Endothelial cell (in vitro differentiated cells): ENCODE data around the gene CRX. TPM values are rescaled to one million over a fixed set of nuclear protein-coding genes. Genes with fewer than 3 reads are reported as not detected.
"Not testable (repeated sequence)": the region's sequence is repeated elsewhere in the genome, so short reads cannot be mapped to it uniquely, and the experiment has no call there.

ENCODE experiments used
- DNase-seq: peaks from one replicate; pipeline ENCODE4 v3.0.0; 2021; ENCODE audit warnings: low spot score
- H3K27ac Mint-ChIP-seq: one replicate; pipeline ENCODE4 v1.8.0; 2021; ENCODE audit warnings: mixed read lengths, inconsistent platforms; ENCODE audit not compliant: unreplicated experiment
- H3K27me3 Mint-ChIP-seq: one replicate; pipeline ENCODE4 v1.8.0; 2021; ENCODE audit warnings: mild to moderate bottlenecking, moderate library complexity, mixed read lengths, inconsistent platforms; ENCODE audit not compliant: unreplicated experiment
- H3K36me3 Mint-ChIP-seq: one replicate; pipeline ENCODE4 v1.8.0; 2021; ENCODE audit warnings: mild to moderate bottlenecking, low read depth, mixed read lengths, inconsistent platforms; ENCODE audit not compliant: unreplicated experiment
- H3K4me1 Mint-ChIP-seq: one replicate; pipeline ENCODE4 v1.8.0; 2021; ENCODE audit warnings: mild to moderate bottlenecking, mixed read lengths, inconsistent platforms; ENCODE audit not compliant: unreplicated experiment
- H3K4me3 Mint-ChIP-seq: one replicate; pipeline ENCODE4 v1.8.0; 2021; ENCODE audit warnings: mild to moderate bottlenecking, mixed read lengths, inconsistent platforms; ENCODE audit not compliant: unreplicated experiment
- H3K9me3 Mint-ChIP-seq: one replicate; pipeline ENCODE4 v1.8.0; 2021; ENCODE audit warnings: mixed read lengths, inconsistent platforms; ENCODE audit not compliant: unreplicated experiment
- long read RNA-seq: library from polyadenylated mRNA; unstranded; transcript quantifications from one replicate; pipeline ENCODE4 v2.0.0, GENCODE V29; 2020; ENCODE audit not compliant: unreplicated experiment
- total RNA-seq: library from RNA; stranded (reverse); fragmentation: NEBNext Ultra II Directional; extraction: Animal tissue kit (Norgen Biotek cat#: 25700); gene quantifications from one replicate; pipeline ENCODE4 v1.2.1, GENCODE V29; 2021; ENCODE audit not compliant: unreplicated experiment
- TF ChIP-seq, protein P1 (sequence below): fragments of 200-600 bp; sonication (generic); IDR thresholded peaks from one replicate; pipeline ENCODE4 v1.5.0; 2021; ENCODE audit warnings: antibody characterized with exemption; ENCODE audit not compliant: unreplicated experiment

The CRX gene
- not detected for total RNA-seq
- long read RNA-seq = 0 reads

DNA sequence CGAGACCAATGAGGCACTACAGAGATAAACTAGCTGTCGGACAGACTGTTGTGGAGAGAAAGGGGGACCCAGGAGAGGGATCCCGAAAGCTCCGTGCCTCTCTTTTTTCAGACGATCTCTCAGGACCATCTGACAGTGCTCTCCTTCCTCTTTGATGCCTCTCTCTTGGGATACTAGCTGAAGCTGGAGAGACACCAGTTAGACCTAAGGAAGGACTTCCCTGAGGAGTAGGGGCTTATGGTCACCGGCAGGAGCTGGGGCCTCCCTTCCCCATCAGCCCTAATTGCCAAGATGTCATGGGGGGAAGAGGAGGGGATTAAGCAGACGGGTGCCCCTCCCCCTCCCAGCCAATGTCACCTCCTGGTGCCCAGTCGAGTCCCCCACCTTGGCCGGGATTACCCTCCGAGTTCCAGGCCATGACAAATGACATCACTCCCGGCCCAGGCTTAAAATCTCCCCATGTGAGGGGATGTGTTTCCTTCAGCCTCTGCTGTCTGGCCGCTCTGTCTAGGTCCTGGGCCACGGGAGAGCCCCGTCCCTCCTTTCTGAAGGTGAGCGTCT lies at the start of gene CRX:
CRX (plus strand) TSS at position 478 of the 561 bp plus-strand sequence. CDS start 12,507 bp downstream, outside the sequence.
- Mint-ChIP-seq H3K27ac (no peak within 1 kb of the TSS), H3K4me3 (no peak within 1 kb of the TSS), H3K36me3 (no peaks in the 10 kb centered on the region), H3K9me3 (no peaks in the 10 kb centered on the region), H3K4me1 (no peaks in the 10 kb centered on the region), H3K27me3 (peaks cover 18% of the 10 kb centered on the region)
- TF ChIP-seq, protein P1, sequence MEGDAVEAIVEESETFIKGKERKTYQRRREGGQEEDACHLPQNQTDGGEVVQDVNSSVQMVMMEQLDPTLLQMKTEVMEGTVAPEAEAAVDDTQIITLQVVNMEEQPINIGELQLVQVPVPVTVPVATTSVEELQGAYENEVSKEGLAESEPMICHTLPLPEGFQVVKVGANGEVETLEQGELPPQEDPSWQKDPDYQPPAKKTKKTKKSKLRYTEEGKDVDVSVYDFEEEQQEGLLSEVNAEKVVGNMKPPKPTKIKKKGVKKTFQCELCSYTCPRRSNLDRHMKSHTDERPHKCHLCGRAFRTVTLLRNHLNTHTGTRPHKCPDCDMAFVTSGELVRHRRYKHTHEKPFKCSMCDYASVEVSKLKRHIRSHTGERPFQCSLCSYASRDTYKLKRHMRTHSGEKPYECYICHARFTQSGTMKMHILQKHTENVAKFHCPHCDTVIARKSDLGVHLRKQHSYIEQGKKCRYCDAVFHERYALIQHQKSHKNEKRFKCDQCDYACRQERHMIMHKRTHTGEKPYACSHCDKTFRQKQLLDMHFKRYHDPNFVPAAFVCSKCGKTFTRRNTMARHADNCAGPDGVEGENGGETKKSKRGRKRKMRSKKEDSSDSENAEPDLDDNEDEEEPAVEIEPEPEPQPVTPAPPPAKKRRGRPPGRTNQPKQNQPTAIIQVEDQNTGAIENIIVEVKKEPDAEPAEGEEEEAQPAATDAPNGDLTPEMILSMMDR = no peak
- DNase-seq = no peak

DNA sequence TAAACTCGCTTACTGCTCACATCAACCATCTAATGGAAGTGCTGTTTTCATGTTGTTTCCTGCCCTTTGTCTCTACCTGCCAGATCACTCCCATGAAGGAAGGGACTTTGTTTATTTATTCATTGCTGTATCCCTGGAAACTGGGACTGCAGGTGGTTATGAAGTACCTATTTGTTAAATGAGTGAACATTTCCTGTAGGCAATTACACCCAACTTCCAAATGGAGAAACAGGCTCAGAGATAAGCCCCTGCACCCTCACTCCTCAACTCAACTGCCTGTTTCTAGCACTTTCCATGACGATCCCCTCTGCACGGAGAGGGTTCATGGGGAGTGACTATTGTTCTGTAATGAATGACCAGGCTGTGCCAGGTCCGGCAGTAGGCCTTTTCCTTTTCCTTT lies 45.2 kb upstream of the CRX start:
- peak; percentile 61 for DNase-seq
- H3K27me3 Mint-ChIP-seq = peaks cover 9% of the 10 kb centered on the region
- peak overlapping the region; percentile 100 for H3K27ac Mint-ChIP-seq
- peaks cover 19% of the 10 kb centered on the region for H3K36me3 Mint-ChIP-seq
- H3K4me3 Mint-ChIP-seq = peak overlapping the region; percentile 72
- no peaks in the 10 kb centered on the region for H3K9me3 Mint-ChIP-seq
- TF ChIP-seq, protein P1 = no peak
- H3K4me1 Mint-ChIP-seq = peaks cover 32% of the 10 kb centered on the region

DNA sequence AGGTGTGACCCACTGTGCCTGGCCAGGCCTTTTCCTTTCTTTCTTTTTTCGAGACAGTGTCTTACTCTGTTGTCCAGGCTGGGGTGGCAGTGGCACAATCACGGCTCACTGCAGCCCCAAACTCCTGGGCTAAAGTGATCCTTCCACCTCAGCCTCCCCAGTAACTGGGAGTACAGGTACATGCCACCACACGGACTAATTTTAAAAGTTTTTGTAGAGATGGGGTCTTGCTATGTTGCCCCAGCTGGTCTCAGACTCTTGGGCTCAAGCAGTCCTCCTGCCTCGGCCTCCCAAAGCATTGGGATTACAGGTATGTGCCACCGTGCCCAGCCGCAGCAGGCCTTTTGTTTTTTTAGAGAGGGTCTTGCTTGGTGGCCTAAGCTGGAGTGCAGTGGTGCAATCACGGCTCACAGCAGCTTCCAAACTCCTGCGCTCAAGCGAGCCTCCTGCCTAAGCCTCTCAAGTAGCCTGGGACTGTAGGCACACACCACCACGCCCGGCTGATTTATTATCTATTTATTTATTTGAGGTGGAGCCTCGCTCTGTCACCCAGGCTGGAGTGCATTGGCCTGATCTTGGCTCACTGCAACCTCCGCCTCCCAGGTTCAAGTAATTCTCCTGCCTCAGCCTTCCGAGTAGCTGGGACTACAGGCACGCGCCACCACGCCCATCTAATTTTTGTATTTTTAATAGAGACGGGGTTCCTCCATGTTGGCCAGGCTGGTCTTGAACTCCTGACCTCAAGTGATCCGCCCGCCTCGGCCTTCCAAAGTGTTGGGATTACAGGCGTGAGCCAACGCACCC lies 44.3 kb upstream of the CRX start:
- Mint-ChIP-seq H3K4me3 (peak overlapping the region; percentile 97), H3K27ac (peak overlapping the region; percentile 100), H3K36me3 (peaks cover 27% of the 10 kb centered on the region), H3K4me1 (peaks cover 38% of the 10 kb centered on the region), H3K27me3 (peaks cover 10% of the 10 kb centered on the region)
- H3K9me3 Mint-ChIP-seq, DNase-seq: not testable (repeated sequence)

DNA sequence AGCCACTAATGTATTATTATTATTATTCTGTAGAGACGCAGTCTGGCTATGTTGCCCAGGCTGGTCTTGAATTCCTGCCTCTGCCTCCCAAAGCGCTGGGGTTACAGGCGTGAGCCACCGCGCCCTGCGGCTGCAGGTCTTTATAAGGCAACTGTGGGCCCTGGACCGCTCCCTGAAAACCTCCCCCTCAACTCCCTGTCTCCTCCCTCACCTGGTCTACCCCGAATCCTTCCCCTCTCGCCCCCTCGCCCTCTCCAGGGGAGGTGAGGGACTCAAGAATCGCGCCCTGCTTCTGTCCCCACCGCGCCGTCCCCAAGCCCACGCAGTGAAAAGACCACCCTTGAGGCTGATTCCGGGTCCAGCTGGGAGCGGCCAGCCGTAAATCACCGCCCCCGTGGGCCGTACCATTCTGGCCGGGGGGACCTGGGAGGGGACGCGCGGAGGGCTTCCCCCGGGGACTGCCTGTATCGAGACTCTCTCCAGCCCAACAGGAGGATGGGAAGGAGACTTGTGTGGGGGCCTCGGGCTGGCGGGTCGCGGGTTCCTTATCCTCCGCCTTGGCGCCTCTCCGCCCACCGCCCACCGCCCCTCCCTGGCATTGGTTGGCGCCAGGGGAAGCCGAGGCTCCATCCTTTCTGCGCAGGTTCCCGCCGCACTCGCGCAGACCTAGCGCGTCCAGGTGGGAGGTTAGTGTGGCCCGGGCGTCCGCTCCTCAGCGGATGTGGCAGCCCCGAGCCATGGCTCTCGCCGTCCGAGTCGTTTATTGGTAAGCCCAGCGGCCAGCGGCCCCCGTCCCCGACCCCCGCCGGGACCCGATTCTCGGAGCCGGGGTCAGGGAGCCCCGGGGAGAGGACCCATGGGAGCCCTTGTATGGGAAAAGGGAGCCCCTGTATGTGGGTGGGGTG lies 43.4 kb upstream of the CRX start, which contains the start of gene SELENOW:
SELENOW (plus strand) TSS at position 655 of the 905 bp plus-strand sequence; CDS start at position 738, 83 bp downstream.
- Mint-ChIP-seq H3K36me3 (peaks cover 31% of the 10 kb centered on the region), H3K4me1 (peaks cover 39% of the 10 kb centered on the region), H3K27ac (peak within 1 kb of the TSS; percentile 100), H3K4me3 (peak within 1 kb of the TSS; percentile 97), H3K9me3 (no peaks in the 10 kb centered on the region), H3K27me3 (peaks cover 10% of the 10 kb centered on the region)
- DNase-seq = peak; percentile 82
- TF ChIP-seq, protein P1 = no peak

DNA sequence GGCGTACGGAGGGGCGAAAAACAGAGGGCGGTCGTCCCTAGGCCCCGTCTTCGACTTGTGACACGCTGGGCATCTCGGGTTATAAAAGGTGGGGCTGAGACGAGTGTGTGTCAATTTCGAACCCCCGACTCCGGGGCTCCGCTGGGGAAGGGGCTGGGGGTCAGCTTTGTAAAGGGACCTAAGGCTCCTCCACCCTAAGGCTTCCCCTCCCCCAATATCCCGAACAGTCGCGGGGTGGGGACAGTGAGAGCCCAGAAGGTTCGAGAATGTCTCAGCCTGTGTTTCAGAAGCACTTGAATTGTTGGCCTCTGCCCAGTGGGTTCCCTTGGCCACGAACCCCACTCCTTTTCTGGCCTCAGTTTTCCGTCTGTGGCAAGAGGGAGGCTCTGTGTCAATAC lies 42.8 kb upstream of the CRX start:
- H3K27ac Mint-ChIP-seq = peak overlapping the region; percentile 78
- no peak for DNase-seq
- TF ChIP-seq, protein P1 = no peak
- peaks cover 34% of the 10 kb centered on the region for H3K36me3 Mint-ChIP-seq
- H3K4me3 Mint-ChIP-seq = peak overlapping the region; percentile 94
- peaks cover 36% of the 10 kb centered on the region for H3K4me1 Mint-ChIP-seq
- H3K27me3 Mint-ChIP-seq = peaks cover 10% of the 10 kb centered on the region
- H3K9me3 Mint-ChIP-seq = no peaks in the 10 kb centered on the region
